ENCODE data around the gene KRTAP5-1. TPM values are rescaled to one million over a fixed set of nuclear protein-coding genes. Genes with fewer than 3 reads are reported as not detected.

The KRTAP5-1 gene
- total and polyA plus RNA-seq, 10 of the 15 experiments (the other 5 are each of a cell fraction or from before 2014, with no cell fraction given) = not detected

- no peak for ATAC-seq
- Histone ChIP-seq H3K27ac (ENCODE audit: control insufficient read depth, insufficient read depth) (no peak overlapping the region), H3K27me3 (replicated peaks in 1 of 2; ENCODE audit: control insufficient read depth in 2 of 2, insufficient read depth in 2 of 2, low read length in 1 of 2) (no peaks in the 10 kb centered on the region; a peak in 2 of 4 replicates), H3K9me3 (replicated peaks; ENCODE audit: control insufficient read depth, insufficient read depth, low read length) (no peaks in the 10 kb centered on the region; the same call in 2 of the 3 replicates), H3K4me2 (ENCODE audit: control insufficient read depth, insufficient read depth) (no peak overlapping the region), H4K20me1 (ENCODE audit: control insufficient read depth, insufficient read depth) (no peaks in the 10 kb centered on the region), H3K4me3 (no peak overlapping the region), H2AFZ (ENCODE audit: control insufficient read depth, low read depth, low read length) (no peak overlapping the region), H3K9ac (ENCODE audit: control insufficient read depth, insufficient read depth, low read length) (no peak overlapping the region), H3K4me1 (ENCODE audit: control insufficient read depth, insufficient read depth, low read length) (no peaks in the 10 kb centered on the region), H3K36me3 (ENCODE audit: control insufficient read depth in 2 of 2, insufficient read depth in 2 of 2, low read length in 1 of 2) (no peaks in the 10 kb centered on the region), H3K79me2 (ENCODE audit: control insufficient read depth, insufficient read depth, low read length) (no peaks in the 10 kb centered on the region)
- no peak for DNase-seq (ENCODE audit: low read depth, low spot score)
- in situ Hi-C loops (cut with MboI) = no loop called here
- CTCF ChIA-PET = no interaction called here
- SMC1A ChIA-PET (ENCODE audit: uncharacterized antibody, unreplicated experiment) = interaction anchor here (0.7 kb wide), 1 partner anchor 51 kb away, joined by 3 read pairs; no protein-coding TSS in a partner anchor
- intact Hi-C loops (cut with micrococcal nuclease; ENCODE audit: unreplicated experiment) = no loop called here
- TF ChIP-seq CTCF (IDR thresholded peaks at IDR 0.05 in 2 of 3, conservative IDR thresholded peaks at IDR 0.05 in 1 of 3; ENCODE audit: control insufficient read depth in 2 of 3, extremely low read depth in 1 of 3, insufficient read depth in 1 of 3, low read depth in 3 of 3, low read length in 3 of 3) (no peak), YBX1 (IDR thresholded peaks at IDR 0.05) (no peak), RUNX3 (IDR thresholded peaks at IDR 0.05; ENCODE audit: low read length) (no peak), RB1 (IDR thresholded peaks at IDR 0.05; ENCODE audit: borderline replicate concordance) (no peak), CHD4 (IDR thresholded peaks at IDR 0.05) (no peak), WRNIP1 (IDR thresholded peaks at IDR 0.05; ENCODE audit: borderline replicate concordance, low read depth, low read length) (no peak), ZBTB40 (IDR thresholded peaks at IDR 0.05; ENCODE audit: borderline replicate concordance) (no peak), MAX (IDR thresholded peaks at IDR 0.05; ENCODE audit: low read depth, low read length) (no peak), E2F8 (IDR thresholded peaks at IDR 0.05; ENCODE audit: low read depth, partially characterized antibody) (no peak), E2F4 (IDR thresholded peaks at IDR 0.05; ENCODE audit: low read depth, low read length) (no peak), MTA2 (IDR thresholded peaks at IDR 0.05; ENCODE audit: low read depth) (no peak), ZZZ3 (IDR thresholded peaks at IDR 0.05; ENCODE audit: control insufficient read depth, insufficient read length, low read depth) (no peak), GABPA (IDR thresholded peaks at IDR 0.05; ENCODE audit: low read depth) (no peak), BACH1 (IDR thresholded peaks at IDR 0.05; ENCODE audit: borderline replicate concordance) (no peak)
- 51% methylated on average over 5 of the region's 5 CpGs for WGBS (ENCODE audit: insufficient coverage, insufficient replicate concordance, low lambda C conversion rate, missing lambda C conversion rate)
- FAIRE-seq = no peak
- RAD21 ChIA-PET (ENCODE audit: unreplicated experiment) = no interaction called here
- BruUV-seq (replicated peaks) = no TSS peak
- POLR2A ChIA-PET = no interaction called here
These were observed 15.5 kb upstream of the KRTAP5-1 start for GRCh38 chr11:1600626-1601025.
